Limb (tissue), 2 donors: ENCODE results near the gene CACNA1I.

Experiments
- DNase-seq, 2 donors: peaks; one replicate each; pipeline ENCODE4 v3.0.0-alpha.2; 2016; ENCODE audit errors: extremely low spot score in 2 of 2

The CACNA1I gene

GRCh38 chr22:39535831-39536449 is 34.6 kb upstream of the CACNA1I start:
- DNase-seq = no peak

GRCh38 chr22:39536711-39537110 is 33.8 kb upstream of the CACNA1I start:
- DNase-seq = no peak

- DNase-seq = no peak
These were observed 32.6 kb upstream of the CACNA1I start for GRCh38 chr22:39537975-39538374.

- no peak for DNase-seq
These were observed 27.5 kb upstream of the CACNA1I start for GRCh38 chr22:39543095-39543494.

- peak in 1 of 2 donors; percentile 80 for DNase-seq
These were observed 24.9 kb upstream of the CACNA1I start for GRCh38 chr22:39545386-39546365.

- no peak for DNase-seq
These were observed 23.5 kb upstream of the CACNA1I start for GRCh38 chr22:39546889-39547586.

- no peak for DNase-seq
These were observed 23.0 kb upstream of the CACNA1I start for GRCh38 chr22:39547587-39547947.

- DNase-seq = no peak
These were observed 17.1 kb upstream of the CACNA1I start for GRCh38 chr22:39553429-39553828.

- no peak for DNase-seq
These were observed 16.4 kb upstream of the CACNA1I start for GRCh38 chr22:39554151-39554550.

- peak in 1 of 2 donors; percentile 67 for DNase-seq
These were observed 13.3 kb upstream of the CACNA1I start for GRCh38 chr22:39556970-39557841.

GRCh38 chr22:39558254-39558727 is 12.3 kb upstream of the CACNA1I start:
- DNase-seq = no peak

- DNase-seq = no peak
These were observed 11.6 kb upstream of the CACNA1I start for GRCh38 chr22:39558950-39559349.

GRCh38 chr22:39559456-39560105 is 11.0 kb upstream of the CACNA1I start:
- no peak for DNase-seq

- DNase-seq = no peak
These were observed 10.4 kb upstream of the CACNA1I start for GRCh38 chr22:39560127-39560526.

GRCh38 chr22:39562839-39563489 is 7.6 kb upstream of the CACNA1I start:
- DNase-seq = no peak

GRCh38 chr22:39563571-39564428 is 6.8 kb upstream of the CACNA1I start:
- no peak for DNase-seq

GRCh38 chr22:39565414-39565944 is 5.1 kb upstream of the CACNA1I start:
- no peak for DNase-seq

- DNase-seq = no peak
These were observed 3.2 kb upstream of the CACNA1I start for GRCh38 chr22:39567135-39567946.
